Astrocyte (in vitro differentiated cells and primary cell): ENCODE results near the gene THAP11. TPM values are rescaled to one million over a fixed set of nuclear protein-coding genes. Genes with fewer than 3 reads are reported as not detected.

Experiments used
- DNase-seq: peaks from one replicate; pipeline ENCODE4 v3.0.0-alpha.2; 2010; ENCODE audit warnings: low read depth
- FAIRE-seq: peaks from 2 replicates; lab custom pipeline; 2011; peaks lifted over from hg19 to GRCh38; lab: Jason Lieb, UNC
- H2AFZ ChIP-seq: 2 replicates; pipeline ENCODE4 v1.6.0; 2012; ENCODE audit warnings: low read depth, low read length, inconsistent platforms
- H3K27ac ChIP-seq: 2 replicates; pipeline ENCODE4 v1.5.1; 2011; ENCODE audit warnings: low read depth, low read length, inconsistent platforms
- H3K27me3 ChIP-seq: 2 replicates; pipeline ENCODE4 v1.6.0; 2011; ENCODE audit warnings: low read length, inconsistent platforms; ENCODE audit not compliant: insufficient read depth
- H3K36me3 ChIP-seq: 2 replicates; pipeline ENCODE4 v1.5.1; 2011; ENCODE audit warnings: low read length, inconsistent platforms; ENCODE audit not compliant: insufficient read depth
- H3K4me1 ChIP-seq: 2 replicates; pipeline ENCODE4 v1.5.1; 2011; ENCODE audit warnings: low read length, inconsistent platforms; ENCODE audit not compliant: insufficient read depth
- H3K4me2 ChIP-seq: 2 replicates; pipeline ENCODE4 v1.6.0; 2012; ENCODE audit warnings: low read length, inconsistent platforms
- H3K4me3 ChIP-seq: 2 replicates; pipeline ENCODE4 v1.5.1; 2011; ENCODE audit warnings: low read depth, mild to moderate bottlenecking, low read length, inconsistent platforms; ENCODE audit not compliant: insufficient read depth
- H3K79me2 ChIP-seq: 2 replicates; pipeline ENCODE4 v1.6.0; 2012; ENCODE audit warnings: mild to moderate bottlenecking, low read length, inconsistent platforms; ENCODE audit not compliant: insufficient read depth
- H3K9ac ChIP-seq: 2 replicates; pipeline ENCODE4 v1.6.0; 2012; ENCODE audit warnings: mild to moderate bottlenecking, low read length, inconsistent platforms
- H3K9me3 ChIP-seq: 2 replicates; pipeline ENCODE4 v1.5.1; 2012; ENCODE audit warnings: low read depth, mild to moderate bottlenecking, low read length, inconsistent platforms; ENCODE audit not compliant: insufficient read depth
- H4K20me1 ChIP-seq: 2 replicates; pipeline ENCODE4 v1.6.0; 2012; ENCODE audit warnings: low read length, inconsistent platforms; ENCODE audit not compliant: insufficient read depth
- H3K27ac Mint-ChIP-seq: one replicate; pipeline ENCODE4 v1.8.0; 2021; ENCODE audit warnings: mild to moderate bottlenecking, mixed read lengths; ENCODE audit not compliant: unreplicated experiment
- H3K27me3 Mint-ChIP-seq: one replicate; pipeline ENCODE4 v1.8.0; 2021; ENCODE audit warnings: low read depth, mixed read lengths; ENCODE audit not compliant: unreplicated experiment
- H3K36me3 Mint-ChIP-seq: one replicate; pipeline ENCODE4 v1.8.0; 2021; ENCODE audit warnings: low read depth, mixed read lengths; ENCODE audit not compliant: unreplicated experiment
- H3K4me1 Mint-ChIP-seq: one replicate; pipeline ENCODE4 v1.8.0; 2021; ENCODE audit warnings: low read depth, mixed read lengths; ENCODE audit not compliant: unreplicated experiment
- H3K4me3 Mint-ChIP-seq: one replicate; pipeline ENCODE4 v1.8.0; 2021; ENCODE audit warnings: mild to moderate bottlenecking, moderate library complexity, mixed read lengths; ENCODE audit not compliant: unreplicated experiment
- H3K9me3 Mint-ChIP-seq: one replicate; pipeline ENCODE4 v1.8.0; 2021; ENCODE audit warnings: mild to moderate bottlenecking, mixed read lengths; ENCODE audit not compliant: unreplicated experiment
- EZH2 ChIP-seq: IDR thresholded peaks from 2 replicates; pipeline ENCODE4 v1.6.1; 2012; ENCODE audit warnings: mild to moderate bottlenecking, low read length, inconsistent platforms; ENCODE audit not compliant: insufficient read depth
- total RNA-seq: library from RNA; stranded (reverse); gene quantifications from 2 replicates; pipeline ENCODE4 v1.2.1, GENCODE V29; 2021
- TF ChIP-seq, protein P1 (sequence below): IDR thresholded peaks from 2 replicates; pipeline ENCODE4 v1.5.1; 2011; ENCODE audit warnings: low read depth, mild to moderate bottlenecking, inconsistent platforms, low read length, moderate library complexity; ENCODE audit not compliant: insufficient read depth

THAP11 gene
- total RNA-seq, 1 donor from 2014 or later = 16.5 TPM

DNA sequence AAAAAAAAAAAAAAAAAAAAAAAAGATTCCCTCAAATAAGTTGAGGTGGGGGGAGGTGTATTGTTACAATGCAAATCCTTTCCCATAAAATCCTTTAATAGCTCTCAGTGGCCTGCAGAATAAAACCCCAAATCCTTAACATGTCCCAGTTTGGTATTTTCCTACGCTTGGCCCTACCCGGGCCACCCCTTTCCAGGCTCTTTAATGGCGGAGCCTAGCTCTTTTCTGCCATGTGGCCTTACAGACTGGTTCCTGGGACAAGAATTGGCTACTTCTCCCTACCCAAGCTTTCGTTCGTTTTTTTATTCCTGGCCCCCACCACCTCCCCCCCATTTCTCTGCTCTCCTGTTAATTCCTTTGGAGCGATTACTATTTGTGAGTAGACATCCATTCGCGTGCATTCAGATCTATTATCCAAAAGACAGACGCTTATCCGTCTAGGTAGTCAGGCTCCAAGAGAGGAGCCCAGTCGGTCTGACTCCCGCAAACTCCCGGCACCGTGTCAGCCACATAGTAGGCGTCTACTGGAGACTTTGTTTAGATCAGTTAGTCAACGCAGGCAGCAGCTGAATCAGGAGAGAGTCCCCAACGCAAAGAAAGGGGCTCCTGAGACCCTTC, 813 bp upstream of the THAP11 start:
- Histone ChIP-seq H3K36me3 (no peaks in the 10 kb centered on the region), H3K27ac (peak overlapping the region; percentile 98), H3K79me2 (peaks cover 39% of the 10 kb centered on the region), H3K4me1 (peaks cover 37% of the 10 kb centered on the region), H3K9me3 (no peaks in the 10 kb centered on the region), H3K4me3 (peak overlapping the region; percentile 89), H3K9ac (peak overlapping the region; percentile 92), H3K27me3 (no peaks in the 10 kb centered on the region), H4K20me1 (peaks cover 16% of the 10 kb centered on the region), H3K4me2 (peak overlapping the region; percentile 91), H2AFZ (peak overlapping the region; percentile 96)
- DNase-seq = no peak
- Mint-ChIP-seq H3K27me3 (no peaks in the 10 kb centered on the region), H3K4me1 (peaks cover 25% of the 10 kb centered on the region), H3K27ac (peak overlapping the region; percentile 88), H3K4me3 (peak overlapping the region; percentile 84), H3K36me3 (peaks cover 2% of the 10 kb centered on the region), H3K9me3 (no peaks in the 10 kb centered on the region)
- FAIRE-seq = no peak
- no peak for TF ChIP-seq EZH2
- TF ChIP-seq, protein P1, sequence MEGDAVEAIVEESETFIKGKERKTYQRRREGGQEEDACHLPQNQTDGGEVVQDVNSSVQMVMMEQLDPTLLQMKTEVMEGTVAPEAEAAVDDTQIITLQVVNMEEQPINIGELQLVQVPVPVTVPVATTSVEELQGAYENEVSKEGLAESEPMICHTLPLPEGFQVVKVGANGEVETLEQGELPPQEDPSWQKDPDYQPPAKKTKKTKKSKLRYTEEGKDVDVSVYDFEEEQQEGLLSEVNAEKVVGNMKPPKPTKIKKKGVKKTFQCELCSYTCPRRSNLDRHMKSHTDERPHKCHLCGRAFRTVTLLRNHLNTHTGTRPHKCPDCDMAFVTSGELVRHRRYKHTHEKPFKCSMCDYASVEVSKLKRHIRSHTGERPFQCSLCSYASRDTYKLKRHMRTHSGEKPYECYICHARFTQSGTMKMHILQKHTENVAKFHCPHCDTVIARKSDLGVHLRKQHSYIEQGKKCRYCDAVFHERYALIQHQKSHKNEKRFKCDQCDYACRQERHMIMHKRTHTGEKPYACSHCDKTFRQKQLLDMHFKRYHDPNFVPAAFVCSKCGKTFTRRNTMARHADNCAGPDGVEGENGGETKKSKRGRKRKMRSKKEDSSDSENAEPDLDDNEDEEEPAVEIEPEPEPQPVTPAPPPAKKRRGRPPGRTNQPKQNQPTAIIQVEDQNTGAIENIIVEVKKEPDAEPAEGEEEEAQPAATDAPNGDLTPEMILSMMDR = no peak

DNA sequence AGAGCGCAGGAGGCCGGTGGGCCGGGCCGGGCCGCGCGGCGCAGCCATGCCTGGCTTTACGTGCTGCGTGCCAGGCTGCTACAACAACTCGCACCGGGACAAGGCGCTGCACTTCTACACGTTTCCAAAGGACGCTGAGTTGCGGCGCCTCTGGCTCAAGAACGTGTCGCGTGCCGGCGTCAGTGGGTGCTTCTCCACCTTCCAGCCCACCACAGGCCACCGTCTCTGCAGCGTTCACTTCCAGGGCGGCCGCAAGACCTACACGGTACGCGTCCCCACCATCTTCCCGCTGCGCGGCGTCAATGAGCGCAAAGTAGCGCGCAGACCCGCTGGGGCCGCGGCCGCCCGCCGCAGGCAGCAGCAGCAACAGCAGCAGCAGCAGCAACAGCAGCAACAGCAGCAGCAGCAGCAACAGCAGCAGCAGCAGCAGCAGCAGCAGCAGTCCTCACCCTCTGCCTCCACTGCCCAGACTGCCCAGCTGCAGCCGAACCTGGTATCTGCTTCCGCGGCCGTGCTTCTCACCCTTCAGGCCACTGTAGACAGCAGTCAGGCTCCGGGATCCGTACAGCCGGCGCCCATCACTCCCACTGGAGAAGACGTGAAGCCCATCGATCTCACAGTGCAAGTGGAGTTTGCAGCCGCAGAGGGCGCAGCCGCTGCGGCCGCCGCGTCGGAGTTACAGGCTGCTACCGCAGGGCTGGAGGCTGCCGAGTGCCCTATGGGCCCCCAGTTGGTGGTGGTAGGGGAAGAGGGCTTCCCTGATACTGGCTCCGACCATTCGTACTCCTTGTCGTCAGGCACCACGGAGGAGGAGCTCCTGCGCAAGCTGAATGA, 606 bp downstream of the THAP11 start:
- peak overlapping the region; percentile 96 for H2AFZ ChIP-seq
- peak; percentile 45 for DNase-seq
- peaks cover 1% of the 10 kb centered on the region for H3K36me3 Mint-ChIP-seq

More for the DNA sequence above, 606 bp downstream of the THAP11 start:
- Histone ChIP-seq H3K9me3 (no peaks in the 10 kb centered on the region), H3K36me3 (no peaks in the 10 kb centered on the region), H3K4me2 (peak overlapping the region; percentile 91), H4K20me1 (peaks cover 18% of the 10 kb centered on the region), H3K79me2 (peaks cover 53% of the 10 kb centered on the region), H3K9ac (peak overlapping the region; percentile 92), H3K4me3 (peak overlapping the region; percentile 89), H3K27me3 (no peaks in the 10 kb centered on the region), H3K4me1 (peaks cover 39% of the 10 kb centered on the region), H3K27ac (peak overlapping the region; percentile 98)
- H3K27ac Mint-ChIP-seq = peak overlapping the region; percentile 53
- H3K4me3 Mint-ChIP-seq = peak overlapping the region; percentile 88
- H3K4me1 Mint-ChIP-seq = peaks cover 25% of the 10 kb centered on the region
- H3K27me3 Mint-ChIP-seq = no peaks in the 10 kb centered on the region
- H3K9me3 Mint-ChIP-seq = no peaks in the 10 kb centered on the region
- FAIRE-seq = no peak
- no peak for TF ChIP-seq EZH2
- TF ChIP-seq, protein P1 = no peak
